Measurements from ENCODE around the gene MEFV. TPM values are rescaled to one million over a fixed set of nuclear protein-coding genes. Genes with fewer than 3 reads are reported as not detected.
A peak's percentile ranks its signal among the peaks of the same experiment; 100 is the strongest.

MEFV gene
- total RNA-seq, 4 donors from 2014 or later: 0.32 to 1.2 (median 0.76) TPM

DNA sequence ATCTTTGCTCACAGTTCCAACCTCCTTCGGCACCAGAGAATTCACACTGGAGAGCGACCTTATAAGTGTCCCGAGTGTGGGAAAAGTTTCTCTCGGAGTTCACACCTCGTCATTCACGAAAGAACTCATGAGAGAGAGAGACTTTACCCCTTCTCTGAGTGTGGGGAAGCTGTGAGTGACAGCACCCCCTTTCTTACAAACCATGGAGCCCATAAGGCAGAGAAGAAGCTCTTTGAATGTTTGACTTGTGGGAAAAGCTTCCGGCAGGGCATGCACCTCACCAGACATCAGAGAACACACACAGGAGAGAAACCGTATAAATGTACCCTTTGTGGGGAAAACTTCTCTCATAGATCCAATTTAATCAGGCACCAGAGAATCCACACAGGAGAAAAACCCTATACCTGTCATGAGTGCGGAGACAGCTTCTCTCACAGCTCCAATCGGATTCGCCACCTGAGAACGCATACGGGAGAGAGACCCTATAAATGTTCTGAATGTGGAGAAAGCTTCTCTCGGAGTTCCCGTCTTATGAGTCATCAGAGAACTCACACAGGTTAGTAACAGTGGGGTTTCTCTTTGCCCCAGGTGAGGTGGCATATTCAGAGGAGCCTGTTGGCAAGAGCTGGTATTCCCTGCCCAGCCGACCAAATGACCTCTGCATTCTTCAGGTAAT is 33.7 kb upstream of the MEFV start:
- peaks cover 7 to 49% (median 22%) of the 10 kb centered on the region in 3 donors for H3K9me3 ChIP-seq
- no peaks in the 10 kb centered on the region for H3K27me3 ChIP-seq
- ATAC-seq (no peak), DNase-seq (no peak)
- no peak overlapping the region for H3K27ac ChIP-seq
- intact Hi-C loops (cut with DNase I; ENCODE audit: low total_unique reads): no loop called here
- peaks cover 21 to 86% of the 10 kb centered on the region in 2 donors for H3K36me3 ChIP-seq
- peaks cover 1 to 2% of the 10 kb centered on the region in 2 donors for H3K4me1 ChIP-seq
- peak overlapping the region in 1 of 4 donors; percentile 36 for H3K4me3 ChIP-seq
- TF ChIP-seq, protein P1, sequence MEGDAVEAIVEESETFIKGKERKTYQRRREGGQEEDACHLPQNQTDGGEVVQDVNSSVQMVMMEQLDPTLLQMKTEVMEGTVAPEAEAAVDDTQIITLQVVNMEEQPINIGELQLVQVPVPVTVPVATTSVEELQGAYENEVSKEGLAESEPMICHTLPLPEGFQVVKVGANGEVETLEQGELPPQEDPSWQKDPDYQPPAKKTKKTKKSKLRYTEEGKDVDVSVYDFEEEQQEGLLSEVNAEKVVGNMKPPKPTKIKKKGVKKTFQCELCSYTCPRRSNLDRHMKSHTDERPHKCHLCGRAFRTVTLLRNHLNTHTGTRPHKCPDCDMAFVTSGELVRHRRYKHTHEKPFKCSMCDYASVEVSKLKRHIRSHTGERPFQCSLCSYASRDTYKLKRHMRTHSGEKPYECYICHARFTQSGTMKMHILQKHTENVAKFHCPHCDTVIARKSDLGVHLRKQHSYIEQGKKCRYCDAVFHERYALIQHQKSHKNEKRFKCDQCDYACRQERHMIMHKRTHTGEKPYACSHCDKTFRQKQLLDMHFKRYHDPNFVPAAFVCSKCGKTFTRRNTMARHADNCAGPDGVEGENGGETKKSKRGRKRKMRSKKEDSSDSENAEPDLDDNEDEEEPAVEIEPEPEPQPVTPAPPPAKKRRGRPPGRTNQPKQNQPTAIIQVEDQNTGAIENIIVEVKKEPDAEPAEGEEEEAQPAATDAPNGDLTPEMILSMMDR (IDR thresholded peaks at IDR 0.05 in 4 of 5, conservative IDR thresholded peaks at IDR 0.05 in 1 of 5): no peak
- TF ChIP-seq POLR2A (IDR thresholded peaks at IDR 0.05): no peak
- in situ Hi-C loops (cut with MboI; ENCODE audit: low sequenced_read_pairs in 4 of 4): loop anchor here in 1 of 4 donors (25.0 kb wide), 1 partner anchor 122 kb away; the partner anchor contains the start of genes ZNF174 and ZSCAN32

DNA sequence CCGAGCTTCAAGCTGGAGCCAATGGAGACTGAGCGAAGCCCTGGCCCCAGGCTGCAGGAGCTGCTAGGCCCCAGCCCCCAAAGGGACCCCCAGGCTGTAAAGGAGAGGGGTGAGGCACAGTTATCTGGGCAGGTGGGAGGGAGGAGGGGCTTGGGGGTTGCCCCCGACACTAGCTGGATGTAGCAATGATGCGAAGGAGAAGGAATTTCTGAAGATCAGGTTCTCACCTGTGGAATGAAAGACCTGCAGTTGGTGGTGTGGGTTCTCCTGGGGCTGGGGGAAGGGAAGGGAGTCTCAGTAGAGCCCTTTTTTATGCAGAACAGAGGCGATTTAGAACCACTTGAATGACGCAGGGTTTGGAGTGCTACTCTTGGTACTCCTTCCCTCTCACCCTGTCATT is 28.7 kb upstream of the MEFV start:
- H3K4me3 ChIP-seq: peak overlapping the region; percentile 72 to 86 (median 80)
- TF ChIP-seq, protein P1 (IDR thresholded peaks at IDR 0.05 in 4 of 5, conservative IDR thresholded peaks at IDR 0.05 in 1 of 5): no peak
- TF ChIP-seq POLR2A (IDR thresholded peaks at IDR 0.05): no peak
- peaks cover 3 to 16% (median 10%) of the 10 kb centered on the region in 3 donors for H3K9me3 ChIP-seq
- ATAC-seq (no peak), DNase-seq (no peak)
- peaks cover 22% of the 10 kb centered on the region in 2 donors for H3K4me1 ChIP-seq
- H3K27me3 ChIP-seq: no peaks in the 10 kb centered on the region
- H3K27ac ChIP-seq: no peak overlapping the region
- intact Hi-C loops (cut with DNase I; ENCODE audit: low total_unique reads) (no loop called here), in situ Hi-C loops (cut with MboI; ENCODE audit: low sequenced_read_pairs in 4 of 4) (loop anchor here in 1 of 4 donors (25.0 kb wide), 1 partner anchor 127 kb away; the partner anchor contains the start of genes ZNF174 and ZSCAN32)
- peaks cover 11 to 45% of the 10 kb centered on the region in 2 donors for H3K36me3 ChIP-seq

DNA sequence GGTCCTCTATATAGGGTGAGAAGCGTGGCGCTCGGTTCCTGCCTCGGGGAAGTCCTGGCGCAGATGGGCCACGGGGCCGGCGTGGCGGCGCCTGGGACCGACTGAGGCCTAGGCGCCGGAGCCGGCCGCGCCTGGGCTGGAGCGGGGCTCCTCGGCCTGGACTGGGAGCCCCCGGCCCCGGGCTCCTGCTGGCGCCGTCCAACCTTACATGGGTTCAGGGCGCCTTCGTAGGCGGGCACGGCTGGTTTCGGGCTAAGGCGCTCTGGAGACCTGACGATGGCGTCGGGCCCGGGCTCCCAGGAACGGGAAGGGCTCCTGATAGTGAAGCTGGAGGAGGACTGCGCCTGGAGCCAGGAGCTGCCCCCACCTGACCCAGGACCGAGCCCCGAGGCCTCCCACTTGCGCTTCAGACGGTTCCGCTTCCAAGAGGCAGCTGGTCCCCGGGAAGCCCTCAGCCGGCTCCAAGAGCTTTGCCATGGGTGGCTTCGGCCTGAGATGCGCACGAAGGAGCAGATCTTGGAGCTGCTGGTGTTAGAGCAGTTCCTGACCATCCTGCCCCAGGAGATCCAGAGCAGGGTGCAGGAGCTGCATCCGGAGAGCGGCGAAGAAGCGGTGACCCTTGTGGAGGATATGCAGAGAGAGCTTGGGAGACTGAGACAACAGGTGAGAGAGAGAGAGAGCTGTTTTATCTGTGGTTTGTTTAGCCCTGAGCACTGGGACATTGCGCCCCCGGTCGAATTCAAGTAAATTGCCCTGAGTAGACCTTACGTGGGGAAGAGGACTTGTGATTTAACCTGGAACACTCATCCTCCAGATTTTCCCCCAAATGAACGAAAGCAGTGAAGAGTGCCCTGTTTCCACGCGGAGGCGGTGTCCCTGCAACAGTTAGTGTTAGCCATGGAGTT is 27.4 kb upstream of the MEFV start:
- H3K36me3 ChIP-seq: peaks cover 2 to 31% of the 10 kb centered on the region in 2 donors
- in situ Hi-C loops (cut with MboI; ENCODE audit: low sequenced_read_pairs in 4 of 4) (loop anchor here in 1 of 4 donors (25.0 kb wide), 1 partner anchor 129 kb away; the partner anchor contains the start of genes ZNF174 and ZSCAN32), intact Hi-C loops (cut with DNase I; ENCODE audit: low total_unique reads) (loop anchor here (1.0 to 5.0 kb wide), 8 partner anchors 19 to 329 kb away; partner anchors contain the start of genes CLUAP1, HCFC1R1, SLX4 and THOC6)
- ATAC-seq (no peak), DNase-seq (peak in 1 of 2 donors; percentile 18)
- TF ChIP-seq, protein P1 (IDR thresholded peaks at IDR 0.05 in 4 of 5, conservative IDR thresholded peaks at IDR 0.05 in 1 of 5): no peak
- TF ChIP-seq POLR2A (IDR thresholded peaks at IDR 0.05): peak in 1 of 2 donors; percentile 42
- no peaks in the 10 kb centered on the region for H3K27me3 ChIP-seq
- H3K9me3 ChIP-seq: peaks cover 0 to 3% (median 3%) of the 10 kb centered on the region in 3 donors
- H3K4me3 ChIP-seq: peak overlapping the region; percentile 72 to 86 (median 80)
- peaks cover 22% of the 10 kb centered on the region in 2 donors for H3K4me1 ChIP-seq
- H3K27ac ChIP-seq: peak overlapping the region; percentile 98 to 100 (median 99)

DNA sequence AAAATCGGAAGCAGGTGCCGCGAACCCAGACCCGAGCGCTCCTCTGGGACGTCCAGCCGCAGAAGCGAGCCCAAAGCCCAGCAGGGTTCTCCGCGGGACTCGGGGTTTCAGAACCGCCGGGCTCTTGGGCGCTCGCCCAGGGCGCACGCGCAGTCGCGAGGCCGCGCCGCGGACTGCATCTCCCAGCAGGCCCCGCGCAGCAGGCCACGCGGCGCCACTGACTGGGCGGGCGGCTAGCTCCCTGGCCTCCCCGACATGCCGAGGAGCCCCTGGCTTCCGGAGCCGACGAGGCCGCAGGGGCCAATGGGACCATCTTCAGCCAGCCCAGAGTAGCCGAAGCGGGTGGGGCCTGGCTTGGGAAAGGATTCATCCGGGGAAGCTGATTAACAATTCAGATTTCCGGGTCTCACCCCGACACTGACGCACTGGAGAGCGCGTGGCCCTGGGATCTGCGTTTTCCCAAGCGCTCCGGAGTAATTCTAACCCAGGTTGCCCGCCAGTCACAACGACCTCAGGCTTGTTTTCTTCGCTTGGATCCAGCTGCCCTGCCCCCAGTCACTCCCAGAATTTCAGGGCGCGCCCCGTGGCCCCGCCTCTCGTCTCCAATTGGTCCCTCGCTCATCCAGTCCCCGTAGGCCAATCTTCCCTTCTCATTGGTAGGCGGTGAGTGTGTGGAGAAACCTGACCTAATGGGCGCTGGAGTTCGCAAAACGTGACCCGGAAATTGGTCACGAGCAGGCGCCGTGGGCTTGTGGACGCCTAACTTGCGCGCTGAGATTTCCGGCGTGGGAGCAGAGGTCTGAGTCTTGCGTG is 26.5 kb upstream of the MEFV start, which contains the start of gene ZNF263:
Gene ZNF263 (plus strand): TSS at position 762 of the 813 bp plus-strand sequence. CDS start 328 bp downstream, outside the sequence.
- H3K4me3 ChIP-seq: peak within 1 kb of the TSS; percentile 72 to 86 (median 80)
- H3K4me1 ChIP-seq: peaks cover 22% of the 10 kb centered on the region in 2 donors
- peak within 1 kb of the TSS; percentile 98 to 100 (median 99) for H3K27ac ChIP-seq
- peak; percentile 99 for ATAC-seq
- H3K27me3 ChIP-seq: no peaks in the 10 kb centered on the region
- in situ Hi-C loops (cut with MboI; ENCODE audit: low sequenced_read_pairs in 4 of 4) (loop anchor here in 1 of 4 donors (25.0 kb wide), 1 partner anchor 129 kb away; the partner anchor contains the start of genes ZNF174 and ZSCAN32), intact Hi-C loops (cut with DNase I; ENCODE audit: low total_unique reads) (loop anchor here (1.0 to 5.0 kb wide), 8 partner anchors 19 to 329 kb away; partner anchors contain the start of genes CLUAP1, HCFC1R1, SLX4 and THOC6)
- peak; percentile 95 to 97 for DNase-seq
- peaks cover 0 to 3% (median 0%) of the 10 kb centered on the region in 3 donors for H3K9me3 ChIP-seq
- TF ChIP-seq, protein P1 (IDR thresholded peaks at IDR 0.05 in 4 of 5, conservative IDR thresholded peaks at IDR 0.05 in 1 of 5): no peak
- TF ChIP-seq POLR2A (IDR thresholded peaks at IDR 0.05): peak; percentile 66 to 81
- H3K36me3 ChIP-seq: peaks cover 2 to 23% of the 10 kb centered on the region in 2 donors
